Neural progenitor cell (in vitro differentiated cells): ENCODE measurements around the gene PAFAH1B1. TPM values are rescaled to one million over a fixed set of nuclear protein-coding genes. Genes with fewer than 3 reads are reported as not detected.

Experiments
- DNase-seq: peaks from one replicate; pipeline ENCODE4 v3.0.0-alpha.2; 2016; ENCODE audit warnings: low spot score
- H2AFZ ChIP-seq: fragments of 200-600 bp; sonication (generic); replicated peaks from 2 replicates; pipeline ENCODE4 v1.6.1; 2016; ENCODE audit warnings: antibody characterized with exemption
- H3F3A ChIP-seq: fragments of 200-600 bp; sonication (generic); 2 replicates; pipeline ENCODE4 v1.6.1; 2016; ENCODE audit warnings: antibody characterized with exemption, low read depth
- H3K27ac ChIP-seq: fragments of 200-600 bp; sonication (generic); 2 replicates; pipeline ENCODE4 v1.5.1; 2016; ENCODE audit warnings: mild to moderate bottlenecking
- H3K27me3 ChIP-seq: fragments of 200-600 bp; sonication (generic); 2 replicates; pipeline ENCODE4 v1.6.1; 2016; ENCODE audit warnings: mild to moderate bottlenecking, moderate library complexity
- H3K36me3 ChIP-seq: fragments of 200-600 bp; sonication (generic); 2 replicates; pipeline ENCODE4 v1.5.1; 2016
- H3K4me1 ChIP-seq: fragments of 200-600 bp; sonication (generic); 2 replicates; pipeline ENCODE4 v1.6.1; 2016; ENCODE audit warnings: mixed run types
- H3K4me2 ChIP-seq: fragments of 200-600 bp; sonication (generic); 2 replicates; pipeline ENCODE4 v1.6.1; 2016
- H3K4me3 ChIP-seq: fragments of 200-600 bp; sonication (generic); 2 replicates; pipeline ENCODE4 v1.5.1; 2016
- H3K79me2 ChIP-seq: fragments of 200-600 bp; sonication (generic); 2 replicates; pipeline ENCODE4 v1.6.1; 2016; ENCODE audit warnings: low read depth
- H3K9ac ChIP-seq: fragments of 200-600 bp; sonication (generic); 2 replicates; pipeline ENCODE4 v1.6.1; 2016
- H3K9me3 ChIP-seq: fragments of 200-600 bp; sonication (generic); 2 replicates; pipeline ENCODE4 v1.5.1; 2016; ENCODE audit warnings: low read depth
- H4K20me1 ChIP-seq: fragments of 200-600 bp; sonication (generic); 2 replicates; pipeline ENCODE4 v1.6.1; 2016; ENCODE audit warnings: low read depth
- H3K27ac Mint-ChIP-seq: 3 replicates; pipeline ENCODE4 v1.8.0; 2021; ENCODE audit warnings: mixed read lengths
- H3K27me3 Mint-ChIP-seq: 2 replicates; pipeline ENCODE4 v1.8.0; 2022; ENCODE audit warnings: low read depth, mild to moderate bottlenecking, inconsistent platforms, moderate library complexity, mixed read lengths; ENCODE audit not compliant: insufficient read depth
- H3K36me3 Mint-ChIP-seq: 3 replicates; pipeline ENCODE4 v1.8.0; 2021; ENCODE audit warnings: mixed read lengths
- H3K4me1 Mint-ChIP-seq: 3 replicates; pipeline ENCODE4 v1.8.0; 2021; ENCODE audit warnings: mixed read lengths
- H3K4me3 Mint-ChIP-seq: 3 replicates; pipeline ENCODE4 v1.8.0; 2021; ENCODE audit warnings: mild to moderate bottlenecking, moderate library complexity, mixed read lengths
- H3K9me3 Mint-ChIP-seq: 3 replicates; pipeline ENCODE4 v1.8.0; 2020; ENCODE audit warnings: mixed read lengths
- CTCF ChIP-seq: fragments of 200-600 bp; sonication (generic); IDR thresholded peaks from 2 replicates; pipeline ENCODE4 v1.5.1; 2017; ENCODE audit warnings: antibody characterized with exemption, mild to moderate bottlenecking
- EZH2 ChIP-seq: fragments of 200-600 bp; sonication (generic); IDR thresholded peaks from 2 replicates; pipeline ENCODE4 v1.6.1; 2017; ENCODE audit warnings: antibody characterized with exemption, mild to moderate bottlenecking, moderate library complexity
- EZH2phosphoT487 ChIP-seq: fragments of 200-600 bp; sonication (generic); IDR thresholded peaks from 2 replicates; pipeline ENCODE4 v1.6.1; 2017; ENCODE audit warnings: antibody characterized with exemption
- total RNA-seq: library from RNA; depleted of rRNA; stranded (reverse); fragments of >200 nt; gene quantifications from 2 replicates; pipeline ENCODE4 v1.2.3, GENCODE V29; 2015; ENCODE audit warnings: low replicate concordance

The PAFAH1B1 gene
- total RNA-seq, 1 donor from 2014 or later = 209 TPM

- H3K4me3 ChIP-seq = no peak overlapping the region
- Mint-ChIP-seq H3K36me3 (peaks cover 12% of the 10 kb centered on the region), H3K4me1 (peaks cover 10% of the 10 kb centered on the region), H3K9me3 (peaks cover 2% of the 10 kb centered on the region), H3K4me3 (no peak overlapping the region), H3K27ac (no peak overlapping the region), H3K27me3 (peaks cover 11% of the 10 kb centered on the region)
- no peaks in the 10 kb centered on the region for H3K9me3 ChIP-seq
- H3F3A ChIP-seq = peaks cover 55% of the 10 kb centered on the region
- peaks cover 20% of the 10 kb centered on the region for H4K20me1 ChIP-seq
- TF ChIP-seq EZH2phosphoT487 (no peak), CTCF (no peak), EZH2 (no peak)
- no peak for DNase-seq
- no peak overlapping the region for H2AFZ ChIP-seq
- peaks cover 23% of the 10 kb centered on the region for H3K36me3 ChIP-seq
- H3K27me3 ChIP-seq = no peaks in the 10 kb centered on the region
- H3K9ac ChIP-seq = no peak overlapping the region
- H3K4me1 ChIP-seq = no peaks in the 10 kb centered on the region
- H3K79me2 ChIP-seq = no peaks in the 10 kb centered on the region
- peak overlapping the region; percentile 70 for H3K27ac ChIP-seq
- no peak overlapping the region for H3K4me2 ChIP-seq
Observed at GRCh38 chr17:2685696-2686095, 92.2 kb downstream of the PAFAH1B1 start.

GRCh38 chr17:2687074-2687418 lies 93.6 kb downstream of the PAFAH1B1 start:
- H3K4me1 ChIP-seq = no peaks in the 10 kb centered on the region
- H3K79me2 ChIP-seq = no peaks in the 10 kb centered on the region
- peak overlapping the region; percentile 75 for H3K27ac ChIP-seq
- Mint-ChIP-seq H3K27ac (peak overlapping the region; percentile 50), H3K36me3 (peaks cover 4% of the 10 kb centered on the region), H3K4me3 (no peak overlapping the region), H3K4me1 (peaks cover 7% of the 10 kb centered on the region), H3K27me3 (peaks cover 9% of the 10 kb centered on the region), H3K9me3 (peaks cover 2% of the 10 kb centered on the region)
- no peak overlapping the region for H2AFZ ChIP-seq
- no peak overlapping the region for H3K4me3 ChIP-seq
- H3K9me3 ChIP-seq = no peaks in the 10 kb centered on the region
- peaks cover 55% of the 10 kb centered on the region for H3F3A ChIP-seq
- H4K20me1 ChIP-seq = peaks cover 20% of the 10 kb centered on the region
- no peak overlapping the region for H3K4me2 ChIP-seq
- no peaks in the 10 kb centered on the region for H3K27me3 ChIP-seq
- peaks cover 18% of the 10 kb centered on the region for H3K36me3 ChIP-seq
- DNase-seq = no peak
- TF ChIP-seq EZH2phosphoT487 (no peak), EZH2 (no peak), CTCF (no peak)
- no peak overlapping the region for H3K9ac ChIP-seq

GRCh38 chr17:2688351-2689342 lies 95.2 kb downstream of the PAFAH1B1 start:
- Histone ChIP-seq H3K4me1 (no peaks in the 10 kb centered on the region), H4K20me1 (peaks cover 20% of the 10 kb centered on the region), H3K4me3 (no peak overlapping the region), H3K27me3 (no peaks in the 10 kb centered on the region), H2AFZ (no peak overlapping the region), H3K36me3 (peaks cover 4% of the 10 kb centered on the region), H3K9ac (no peak overlapping the region), H3K79me2 (no peaks in the 10 kb centered on the region), H3K27ac (no peak overlapping the region), H3F3A (peaks cover 47% of the 10 kb centered on the region), H3K9me3 (no peaks in the 10 kb centered on the region), H3K4me2 (no peak overlapping the region)
- no peak for DNase-seq
- Mint-ChIP-seq H3K4me1 (peaks cover 7% of the 10 kb centered on the region), H3K9me3 (peaks cover 2% of the 10 kb centered on the region), H3K27me3 (peaks cover 10% of the 10 kb centered on the region), H3K36me3 (peaks cover 4% of the 10 kb centered on the region), H3K27ac (no peak overlapping the region), H3K4me3 (no peak overlapping the region)
- TF ChIP-seq EZH2 (no peak), CTCF (no peak), EZH2phosphoT487 (no peak)
